Measurements from ENCODE around the gene TGM1.
A peak's percentile ranks its signal among the peaks of the same experiment; 100 is the strongest.

TGM1 gene

GRCh38 chr14:24291446-24292117 is 28.6 kb upstream of the TGM1 start:
- no peak for DNase-seq

GRCh38 chr14:24290746-24291145 is 27.8 kb upstream of the TGM1 start:
- no peak for DNase-seq

GRCh38 chr14:24289649-24290280 is 26.8 kb upstream of the TGM1 start:
- DNase-seq, result no peak

- no peak for DNase-seq
These were observed 24.0 kb upstream of the TGM1 start for GRCh38 chr14:24286996-24287395.

GRCh38 chr14:24285351-24285750 is 22.4 kb upstream of the TGM1 start:
- DNase-seq, result no peak

- no peak for DNase-seq
These were observed 21.6 kb upstream of the TGM1 start for GRCh38 chr14:24284501-24285035.

- no peak for DNase-seq
These were observed 21.0 kb upstream of the TGM1 start for GRCh38 chr14:24283796-24284460.

GRCh38 chr14:24282736-24283135 is 19.8 kb upstream of the TGM1 start:
- no peak for DNase-seq

GRCh38 chr14:24281636-24282035 is 18.7 kb upstream of the TGM1 start:
- no peak for DNase-seq

GRCh38 chr14:24280797-24281460 is 18.0 kb upstream of the TGM1 start:
- no peak for DNase-seq

- DNase-seq, result peak; percentile 88
These were observed 16.6 kb upstream of the TGM1 start for GRCh38 chr14:24279301-24280186.

GRCh38 chr14:24278424-24278823 is 15.4 kb upstream of the TGM1 start:
- no peak for DNase-seq

GRCh38 chr14:24277606-24278321 is 14.8 kb upstream of the TGM1 start:
- DNase-seq, result no peak

GRCh38 chr14:24277071-24277470 is 14.1 kb upstream of the TGM1 start:
- DNase-seq, result no peak

- no peak for DNase-seq
These were observed 11.1 kb upstream of the TGM1 start for GRCh38 chr14:24274101-24274543.

GRCh38 chr14:24273422-24273998 is 10.5 kb upstream of the TGM1 start:
- peak; percentile 38 for DNase-seq

GRCh38 chr14:24272467-24272866 is 9.5 kb upstream of the TGM1 start:
- no peak for DNase-seq

GRCh38 chr14:24271834-24272263 is 8.9 kb upstream of the TGM1 start:
- DNase-seq, result peak; percentile 43

GRCh38 chr14:24271134-24271833 is 8.3 kb upstream of the TGM1 start, which contains the start of gene RABGGTA:
TSS of gene RABGGTA (minus strand) at chr14:24271597. CDS start at chr14:24271115, 482 bp downstream.
- DNase-seq, result peak; percentile 98

- peak; percentile 72 for DNase-seq
These were observed 7.7 kb upstream of the TGM1 start for GRCh38 chr14:24270537-24271133.
